ENCODE data around the gene TSHZ2. TPM values are rescaled to one million over a fixed set of nuclear protein-coding genes. Genes with fewer than 3 reads are reported as not detected.

The TSHZ2 gene
- polyA plus RNA-seq, 1 donor: 10.7 TPM

GRCh38 chr20:53092772-53093300 lies 120.7 kb downstream of the TSHZ2 start:
- no peaks in the 10 kb centered on the region for H3K9me3 ChIP-seq (ENCODE audit: control insufficient read depth, low read depth, low read length)

DNA sequence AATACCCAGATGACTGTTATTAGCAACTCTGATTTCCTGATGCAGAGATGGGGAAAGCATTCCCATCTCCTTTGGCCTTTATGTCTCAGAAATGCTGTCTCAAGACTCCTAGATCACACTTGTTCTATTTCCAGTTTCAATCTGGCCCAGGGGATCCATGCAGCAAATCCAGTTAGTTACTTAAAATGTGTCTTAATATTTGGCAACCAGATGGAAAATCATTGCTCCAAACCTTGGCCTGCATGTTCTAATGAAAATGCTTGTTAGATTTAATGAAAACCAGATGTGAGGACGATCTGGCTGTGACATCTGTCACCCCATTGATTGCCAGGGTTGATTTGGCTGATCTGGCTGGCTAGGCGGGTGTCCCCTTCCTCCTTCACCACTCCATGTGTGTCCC lies 125.2 kb downstream of the TSHZ2 start:
- H3K27me3 ChIP-seq (ENCODE audit: control insufficient read depth, insufficient read depth, low read length): no peaks in the 10 kb centered on the region
- no peaks in the 10 kb centered on the region for H3K36me3 ChIP-seq (ENCODE audit: control insufficient read depth, insufficient read depth, low read length)
- no peaks in the 10 kb centered on the region for H3K4me1 ChIP-seq (ENCODE audit: control insufficient read depth, insufficient read depth, low read length)
- no peak overlapping the region for H3K4me3 ChIP-seq (ENCODE audit: low read length)
- no peaks in the 10 kb centered on the region for H3K9me3 ChIP-seq (ENCODE audit: control insufficient read depth, low read depth, low read length)
- no peak for DNase-seq
- WGBS (ENCODE audit: insufficient coverage, low lambda C conversion rate): no CpG with 5 or more reads among the region's 2 CpGs
- no peak overlapping the region for H3K27ac ChIP-seq (ENCODE audit: low read length)

More at GRCh38 chr20:53092772-53093300, 120.7 kb downstream of the TSHZ2 start:
- no peak overlapping the region for H3K27ac ChIP-seq (ENCODE audit: low read length)
- no peak overlapping the region for H3K4me3 ChIP-seq (ENCODE audit: low read length)
- H3K4me1 ChIP-seq (ENCODE audit: control insufficient read depth, insufficient read depth, low read length): no peaks in the 10 kb centered on the region
- H3K27me3 ChIP-seq (ENCODE audit: control insufficient read depth, insufficient read depth, low read length): no peaks in the 10 kb centered on the region
- DNase-seq: no peak
- 20% methylated on average over 1 of the region's 6 CpGs for WGBS (ENCODE audit: insufficient coverage, low lambda C conversion rate)
- no peaks in the 10 kb centered on the region for H3K36me3 ChIP-seq (ENCODE audit: control insufficient read depth, insufficient read depth, low read length)

- Histone ChIP-seq H3K27me3 (ENCODE audit: control insufficient read depth, insufficient read depth, low read length) (no peaks in the 10 kb centered on the region), H3K27ac (ENCODE audit: low read length) (no peak overlapping the region), H3K4me3 (ENCODE audit: low read length) (no peak overlapping the region), H3K4me1 (ENCODE audit: control insufficient read depth, insufficient read depth, low read length) (no peaks in the 10 kb centered on the region), H3K9me3 (ENCODE audit: control insufficient read depth, low read depth, low read length) (no peaks in the 10 kb centered on the region), H3K36me3 (ENCODE audit: control insufficient read depth, insufficient read depth, low read length) (no peaks in the 10 kb centered on the region)
- no peak for DNase-seq
- WGBS (ENCODE audit: insufficient coverage, low lambda C conversion rate): no CpG with 5 or more reads among the region's 4 CpGs
These were observed 125.6 kb downstream of the TSHZ2 start for GRCh38 chr20:53097791-53098190.

DNA sequence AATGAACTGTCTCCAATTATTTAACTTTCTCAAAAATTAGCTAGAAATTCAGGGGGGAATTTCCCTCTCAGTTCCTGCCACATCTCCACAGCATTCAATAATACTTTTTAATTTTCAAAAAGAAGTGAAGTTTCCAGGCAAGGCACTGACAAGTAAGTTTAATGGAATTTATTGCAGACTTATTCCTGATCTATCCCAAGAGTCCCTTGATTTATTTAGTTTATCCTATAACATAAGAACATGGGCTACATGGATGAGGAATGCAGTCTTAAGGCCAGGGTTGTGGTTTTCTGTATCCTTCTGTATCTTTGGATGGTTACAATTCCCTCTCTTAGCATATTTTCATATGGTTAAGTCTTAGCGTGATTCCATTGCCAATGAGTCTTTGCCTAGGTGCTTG lies 126.5 kb downstream of the TSHZ2 start:
- H3K27ac ChIP-seq (ENCODE audit: low read length): no peak overlapping the region
- H3K27me3 ChIP-seq (ENCODE audit: control insufficient read depth, insufficient read depth, low read length): no peaks in the 10 kb centered on the region
- no peaks in the 10 kb centered on the region for H3K36me3 ChIP-seq (ENCODE audit: control insufficient read depth, insufficient read depth, low read length)
- no CpG with 5 or more reads among the region's 1 CpG for WGBS (ENCODE audit: insufficient coverage, low lambda C conversion rate)
- DNase-seq: no peak
- no peaks in the 10 kb centered on the region for H3K4me1 ChIP-seq (ENCODE audit: control insufficient read depth, insufficient read depth, low read length)
- H3K4me3 ChIP-seq (ENCODE audit: low read length): no peak overlapping the region
- H3K9me3 ChIP-seq (ENCODE audit: control insufficient read depth, low read depth, low read length): no peaks in the 10 kb centered on the region

GRCh38 chr20:53099856-53100255 lies 127.7 kb downstream of the TSHZ2 start:
- DNase-seq: no peak
- H3K4me3 ChIP-seq (ENCODE audit: low read length): no peak overlapping the region
- H3K27ac ChIP-seq (ENCODE audit: low read length): no peak overlapping the region
- 76% methylated on average over 2 of the region's 2 CpGs for WGBS (ENCODE audit: insufficient coverage, low lambda C conversion rate)
- no peaks in the 10 kb centered on the region for H3K36me3 ChIP-seq (ENCODE audit: control insufficient read depth, insufficient read depth, low read length)
- no peaks in the 10 kb centered on the region for H3K9me3 ChIP-seq (ENCODE audit: control insufficient read depth, low read depth, low read length)
- no peaks in the 10 kb centered on the region for H3K4me1 ChIP-seq (ENCODE audit: control insufficient read depth, insufficient read depth, low read length)
- H3K27me3 ChIP-seq (ENCODE audit: control insufficient read depth, insufficient read depth, low read length): no peaks in the 10 kb centered on the region

DNA sequence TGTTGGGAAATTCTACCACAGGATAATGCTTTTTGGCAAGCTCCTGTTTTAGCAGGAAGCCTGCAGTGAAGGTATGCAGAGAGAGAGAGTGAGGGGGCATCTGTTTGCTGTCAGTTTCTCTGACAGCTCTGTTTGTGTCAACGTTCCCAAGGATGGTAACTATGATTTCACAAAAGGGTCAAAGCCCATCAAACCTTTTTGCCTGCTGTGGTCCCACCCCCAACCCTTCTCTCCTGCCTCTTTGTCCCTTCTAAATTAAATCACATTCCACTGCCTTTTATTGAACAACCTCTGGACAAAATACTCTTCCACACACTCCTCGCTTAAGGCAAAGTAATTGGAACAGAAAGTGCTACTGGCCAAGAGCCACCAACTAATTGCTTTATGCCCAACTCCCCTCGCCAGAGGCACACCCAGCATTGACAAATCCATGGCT lies 128.3 kb downstream of the TSHZ2 start:
- H3K9me3 ChIP-seq (ENCODE audit: control insufficient read depth, low read depth, low read length): no peaks in the 10 kb centered on the region
- H3K4me1 ChIP-seq (ENCODE audit: control insufficient read depth, insufficient read depth, low read length): no peaks in the 10 kb centered on the region
- no peak overlapping the region for H3K4me3 ChIP-seq (ENCODE audit: low read length)
- no peak for DNase-seq
- WGBS (ENCODE audit: insufficient coverage, low lambda C conversion rate): no CpG with 5 or more reads among the region's 3 CpGs
- no peaks in the 10 kb centered on the region for H3K36me3 ChIP-seq (ENCODE audit: control insufficient read depth, insufficient read depth, low read length)
- H3K27ac ChIP-seq (ENCODE audit: low read length): no peak overlapping the region
- H3K27me3 ChIP-seq (ENCODE audit: control insufficient read depth, insufficient read depth, low read length): no peaks in the 10 kb centered on the region

DNA sequence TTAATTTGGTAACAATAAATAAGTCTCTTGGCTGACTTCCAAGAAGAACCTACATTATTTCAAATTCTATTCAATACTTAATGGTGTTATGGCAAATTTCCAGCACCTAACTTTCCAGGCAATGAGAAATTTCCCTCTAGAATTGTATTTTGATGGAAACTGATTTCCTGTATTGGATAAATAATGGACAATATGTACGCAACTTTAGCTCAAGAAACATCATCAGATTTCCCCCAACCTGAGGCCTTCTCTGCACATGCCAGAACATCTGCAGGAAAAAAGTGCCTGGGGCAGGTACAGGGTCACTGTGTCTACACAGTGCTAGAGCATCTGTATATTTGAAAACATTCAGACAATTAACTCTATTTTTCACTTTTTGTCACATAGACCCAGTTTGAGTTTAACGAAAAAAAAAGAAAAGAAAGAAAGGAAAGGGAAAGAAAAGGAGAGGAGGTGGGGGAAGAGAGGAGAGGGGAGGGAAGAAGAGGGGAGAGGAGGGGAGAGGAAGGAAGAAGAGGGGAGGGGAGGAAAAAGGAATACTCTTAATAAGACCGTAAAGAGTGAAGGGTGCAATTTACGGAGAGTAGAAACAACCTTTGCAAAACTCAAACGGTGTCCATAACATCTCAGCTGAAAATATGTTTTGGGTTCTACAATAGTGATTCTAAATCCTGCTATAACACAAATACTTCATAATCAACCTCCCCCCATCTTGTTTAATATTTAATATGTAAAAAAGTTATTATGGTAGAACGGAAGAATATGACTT lies 130.0 kb downstream of the TSHZ2 start:
- WGBS (ENCODE audit: insufficient coverage, low lambda C conversion rate): 92% methylated on average over 1 of the region's 6 CpGs
- no peak for DNase-seq
- Histone ChIP-seq H3K4me1 (ENCODE audit: control insufficient read depth, insufficient read depth, low read length) (no peaks in the 10 kb centered on the region), H3K4me3 (ENCODE audit: low read length) (no peak overlapping the region), H3K27ac (ENCODE audit: low read length) (no peak overlapping the region), H3K36me3 (ENCODE audit: control insufficient read depth, insufficient read depth, low read length) (no peaks in the 10 kb centered on the region), H3K9me3 (ENCODE audit: control insufficient read depth, low read depth, low read length) (no peaks in the 10 kb centered on the region), H3K27me3 (ENCODE audit: control insufficient read depth, insufficient read depth, low read length) (no peaks in the 10 kb centered on the region)

- no peaks in the 10 kb centered on the region for H3K36me3 ChIP-seq (ENCODE audit: control insufficient read depth, insufficient read depth, low read length)
- H3K4me3 ChIP-seq (ENCODE audit: low read length): no peak overlapping the region
- WGBS (ENCODE audit: insufficient coverage, low lambda C conversion rate): 86% methylated on average over 1 of the region's 1 CpG
- H3K4me1 ChIP-seq (ENCODE audit: control insufficient read depth, insufficient read depth, low read length): no peaks in the 10 kb centered on the region
- H3K27me3 ChIP-seq (ENCODE audit: control insufficient read depth, insufficient read depth, low read length): no peaks in the 10 kb centered on the region
- no peaks in the 10 kb centered on the region for H3K9me3 ChIP-seq (ENCODE audit: control insufficient read depth, low read depth, low read length)
- H3K27ac ChIP-seq (ENCODE audit: low read length): no peak overlapping the region
- no peak for DNase-seq
These were observed 131.0 kb downstream of the TSHZ2 start for GRCh38 chr20:53103124-53103523.

DNA sequence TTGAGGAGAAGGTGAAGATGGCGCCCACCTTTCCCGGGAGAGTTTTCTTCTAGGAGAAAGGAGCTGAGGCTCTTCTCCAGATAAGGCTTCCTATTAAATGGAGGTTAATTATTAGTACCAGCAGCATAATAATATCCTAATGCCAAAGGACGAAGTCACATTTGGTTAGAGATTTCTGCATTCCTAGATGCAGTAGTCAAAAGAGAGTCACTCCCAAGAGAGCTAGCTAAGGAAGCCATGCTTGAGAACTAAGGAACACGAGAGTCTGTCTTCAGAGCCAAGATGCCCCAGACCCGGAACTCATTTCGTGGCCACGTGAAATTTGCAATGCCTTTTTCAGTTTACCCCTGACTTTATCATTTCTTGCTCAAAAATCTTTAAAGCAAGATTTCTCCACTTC lies 132.7 kb downstream of the TSHZ2 start:
- no CpG with 5 or more reads among the region's 7 CpGs for WGBS (ENCODE audit: insufficient coverage, low lambda C conversion rate)
- no peak for DNase-seq
- no peak overlapping the region for H3K4me3 ChIP-seq (ENCODE audit: low read length)
- H3K9me3 ChIP-seq (ENCODE audit: control insufficient read depth, low read depth, low read length): no peaks in the 10 kb centered on the region
- H3K27ac ChIP-seq (ENCODE audit: low read length): no peak overlapping the region
- H3K36me3 ChIP-seq (ENCODE audit: control insufficient read depth, insufficient read depth, low read length): no peaks in the 10 kb centered on the region
- H3K27me3 ChIP-seq (ENCODE audit: control insufficient read depth, insufficient read depth, low read length): no peaks in the 10 kb centered on the region
- H3K4me1 ChIP-seq (ENCODE audit: control insufficient read depth, insufficient read depth, low read length): no peaks in the 10 kb centered on the region

DNA sequence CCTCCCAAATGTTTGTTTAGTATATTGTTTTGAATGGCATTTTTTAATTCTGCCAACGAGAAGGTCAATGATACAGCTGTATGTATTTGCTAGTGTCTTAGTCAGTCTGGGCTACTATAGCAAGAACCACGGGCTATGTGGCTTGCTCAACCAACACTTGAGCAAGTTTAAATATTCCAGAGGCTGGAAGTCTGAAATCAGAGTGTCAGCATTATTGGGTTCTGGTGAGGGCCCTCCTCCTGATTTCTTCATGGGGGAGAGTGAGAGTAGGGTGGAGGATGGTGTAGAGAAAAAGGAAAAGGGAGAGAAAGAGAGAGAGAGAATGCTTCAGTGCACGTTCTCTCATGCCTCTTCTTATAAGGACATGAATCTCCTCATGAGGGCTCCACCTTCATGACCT lies 144.6 kb downstream of the TSHZ2 start:
- Histone ChIP-seq H3K4me3 (ENCODE audit: low read length) (no peak overlapping the region), H3K4me1 (ENCODE audit: control insufficient read depth, insufficient read depth, low read length) (no peaks in the 10 kb centered on the region), H3K27me3 (ENCODE audit: control insufficient read depth, insufficient read depth, low read length) (no peaks in the 10 kb centered on the region), H3K36me3 (ENCODE audit: control insufficient read depth, insufficient read depth, low read length) (no peaks in the 10 kb centered on the region), H3K27ac (ENCODE audit: low read length) (no peak overlapping the region), H3K9me3 (ENCODE audit: control insufficient read depth, low read depth, low read length) (no peaks in the 10 kb centered on the region)
- WGBS (ENCODE audit: insufficient coverage, low lambda C conversion rate): 40% methylated on average over 1 of the region's 3 CpGs
- no peak for DNase-seq

DNA sequence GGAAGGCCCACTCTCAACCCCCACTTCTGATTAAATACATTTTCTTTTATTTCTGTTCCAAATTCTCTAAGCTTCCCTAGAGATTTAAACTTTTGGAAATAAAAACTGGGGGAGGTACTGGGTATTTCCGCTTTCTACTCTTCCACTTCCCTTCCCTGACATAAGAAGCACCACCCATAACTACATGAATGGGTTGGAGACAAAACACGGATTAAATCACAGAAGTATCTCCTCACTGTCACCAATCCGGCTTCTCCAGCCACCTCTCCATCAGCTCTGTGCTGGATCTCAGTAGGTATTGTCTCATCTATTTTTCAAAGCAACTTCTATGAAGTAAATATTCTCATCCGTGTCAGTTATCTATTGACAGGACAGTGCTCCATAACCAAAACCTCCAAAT lies 150.7 kb downstream of the TSHZ2 start:
- no peak overlapping the region for H3K4me3 ChIP-seq (ENCODE audit: low read length)
- no peak overlapping the region for H3K27ac ChIP-seq (ENCODE audit: low read length)
- H3K27me3 ChIP-seq (ENCODE audit: control insufficient read depth, insufficient read depth, low read length): no peaks in the 10 kb centered on the region
- DNase-seq: no peak
- 86% methylated on average over 1 of the region's 4 CpGs for WGBS (ENCODE audit: insufficient coverage, low lambda C conversion rate)
- H3K9me3 ChIP-seq (ENCODE audit: control insufficient read depth, low read depth, low read length): no peaks in the 10 kb centered on the region
- H3K4me1 ChIP-seq (ENCODE audit: control insufficient read depth, insufficient read depth, low read length): no peaks in the 10 kb centered on the region
- no peaks in the 10 kb centered on the region for H3K36me3 ChIP-seq (ENCODE audit: control insufficient read depth, insufficient read depth, low read length)

All from large intestine (tissue), 3 donors.